HepG2 (cell line): ENCODE results near the gene TSACC. TPM values are rescaled to one million over a fixed set of nuclear protein-coding genes. Genes with fewer than 3 reads are reported as not detected.

Experiments used
- AHDC1 ChIP-seq: sonication (generic); formaldehyde crosslinking; IDR thresholded peaks from 2 replicates; pipeline ENCODE4 v1.5.1; 2020; ENCODE audit warnings: mild to moderate bottlenecking, missing genetic modification reagents, borderline replicate concordance
- ASH2L ChIP-seq: fragments of 300-600, 200-600 bp; sonication (generic); IDR thresholded peaks from 2 replicates; pipeline ENCODE4 v1.7.0; 2017; ENCODE audit warnings: low read depth, mild to moderate bottlenecking, moderate library complexity, mixed read lengths, low read length; ENCODE audit not compliant: insufficient read length
- DRAP1 ChIP-seq: IDR thresholded peaks from 2 replicates; pipeline ENCODE4 v1.6.1; 2016; ENCODE audit warnings: missing genetic modification reagents, missing compliant biosample characterization
- HOXA5 ChIP-seq: sonication (generic); formaldehyde crosslinking; IDR thresholded peaks from 2 replicates; pipeline ENCODE4 v1.4.0; 2020; ENCODE audit warnings: missing genetic modification reagents
- NR2F2 ChIP-seq: IDR thresholded peaks from 2 replicates; pipeline ENCODE4 v1.6.1; 2012; ENCODE audit warnings: low read depth, inconsistent platforms, borderline replicate concordance
- SNAPC4 ChIP-seq: sonication (generic); formaldehyde crosslinking; IDR thresholded peaks from 2 replicates; pipeline ENCODE4 v1.4.0; 2020; ENCODE audit warnings: mild to moderate bottlenecking, missing genetic modification reagents
- SP1 ChIP-seq, 2 experiments: fragments of 450-650 bp in 1 of 2; sonication (generic) in 1 of 2; formaldehyde crosslinking in 1 of 2; IDR thresholded peaks; 2 replicates each; pipeline versions ENCODE4 v1.4.0 to v1.6.1; 2016 to 2020; ENCODE audit warnings: missing genetic modification reagents in 1 of 2
- TCF7L2 ChIP-seq: IDR thresholded peaks from 2 replicates; pipeline ENCODE4 v1.6.1; 2011; ENCODE audit warnings: mild to moderate bottlenecking, low read depth, low read length, moderate library complexity
- TGIF2 ChIP-seq: IDR thresholded peaks from 2 replicates; pipeline ENCODE4 v1.6.1; 2016; ENCODE audit warnings: control low read depth, missing compliant biosample characterization
- ZNF17 ChIP-seq: sonication (generic); formaldehyde crosslinking; IDR thresholded peaks from 2 replicates; pipeline ENCODE4 v1.5.0; 2020; ENCODE audit warnings: mild to moderate bottlenecking, missing genetic modification reagents
- ZNF280B ChIP-seq: sonication (generic); formaldehyde crosslinking; IDR thresholded peaks from 2 replicates; pipeline ENCODE4 v1.5.0; 2020; ENCODE audit warnings: missing genetic modification reagents, mild to moderate bottlenecking, borderline replicate concordance
- ZNF563 ChIP-seq: sonication (generic); formaldehyde crosslinking; IDR thresholded peaks from 2 replicates; pipeline ENCODE4 v1.8.0; 2022; ENCODE audit warnings: mild to moderate bottlenecking, moderate library complexity, missing genetic modification reagents
- polyA plus RNA-seq, 8 experiments: library from polyadenylated mRNA; depleted of rRNA in 3 of 8; stranded (reverse) in 7 of 8; unstranded in 1 of 8; fragments of >200 nt; fragmentation: Illumina TruSeq in 4 of 8; extraction: Trizol in 4 of 8; gene quantifications; 2 replicates each; pipeline versions ENCODE4 v1.2.1 to v1.2.3, GENCODE V29; 2011 to 2016; ENCODE audit warnings: low read depth in 4 of 8, missing spikeins in 1 of 8, mixed read lengths in 1 of 8; ENCODE audit not compliant: insufficient read depth in 1 of 8
- total RNA-seq, 5 experiments: library from RNA; depleted of rRNA; stranded (reverse); fragments of >200 nt; fragmentation: Illumina TruSeq; extraction: Trizol; gene quantifications; 2 replicates each; pipeline ENCODE4 v1.2.3, GENCODE V29; 2016; ENCODE audit warnings: low read depth in 1 of 5
- TF ChIP-seq, protein P1 (sequence below): sonication (generic); formaldehyde crosslinking; IDR thresholded peaks from 2 replicates; pipeline ENCODE4 v1.9.0; 2022; ENCODE audit warnings: missing genetic modification reagents, mild to moderate bottlenecking, borderline replicate concordance

The TSACC gene
- total and polyA plus RNA-seq, 2 of the 13 experiments (the other 11 are each of a cell fraction or from before 2014, with no cell fraction given) = 1.5 to 2.6 TPM

GRCh38 chr1:156371553-156372264 is 33.4 kb downstream of the TSACC start (continued):
- TF ChIP-seq SNAPC4 (no peak; the same call in 1 of the 2 replicates), DRAP1 (0 out of 2 replicates have a peak, but pooled peaks have one; percentile 60), ASH2L (peak; percentile 100), HOXA5 (CRISPR knock-in tag) (peak; percentile 68; the same call in 1 of the 2 replicates), AHDC1 (CRISPR knock-in tag) (peak; percentile 93; the same call in 1 of the 2 replicates), ZNF563 (peak; percentile 43; the same call in 1 of the 2 replicates), SP1 (IDR thresholded peaks at IDR 0.05) (no peak), SP1 (CRISPR knock-in tag; IDR thresholded peaks at IDR 0.05) (peak; percentile 79), ZNF280B (peak; percentile 28; the same call in 1 of the 2 replicates), ZNF17 (CRISPR knock-in tag) (no peak), TCF7L2 (peak; percentile 97), TGIF2 (peak; percentile 18; the same call in 1 of the 2 replicates), NR2F2 (peak; percentile 97)
- TF ChIP-seq, protein P1, sequence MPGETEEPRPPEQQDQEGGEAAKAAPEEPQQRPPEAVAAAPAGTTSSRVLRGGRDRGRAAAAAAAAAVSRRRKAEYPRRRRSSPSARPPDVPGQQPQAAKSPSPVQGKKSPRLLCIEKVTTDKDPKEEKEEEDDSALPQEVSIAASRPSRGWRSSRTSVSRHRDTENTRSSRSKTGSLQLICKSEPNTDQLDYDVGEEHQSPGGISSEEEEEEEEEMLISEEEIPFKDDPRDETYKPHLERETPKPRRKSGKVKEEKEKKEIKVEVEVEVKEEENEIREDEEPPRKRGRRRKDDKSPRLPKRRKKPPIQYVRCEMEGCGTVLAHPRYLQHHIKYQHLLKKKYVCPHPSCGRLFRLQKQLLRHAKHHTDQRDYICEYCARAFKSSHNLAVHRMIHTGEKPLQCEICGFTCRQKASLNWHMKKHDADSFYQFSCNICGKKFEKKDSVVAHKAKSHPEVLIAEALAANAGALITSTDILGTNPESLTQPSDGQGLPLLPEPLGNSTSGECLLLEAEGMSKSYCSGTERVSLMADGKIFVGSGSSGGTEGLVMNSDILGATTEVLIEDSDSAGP (CRISPR knock-in tag) = peak; percentile 73; the same call in 1 of the 2 replicates
